Naive thymus-derived CD8-positive, alpha-beta T cell (primary cell): Measurements from ENCODE around the gene ERC2. TPM values are rescaled to one million over a fixed set of nuclear protein-coding genes. Genes with fewer than 3 reads are reported as not detected.

Experiments used
- ATAC-seq, 2 donors: fragments of 150-1000 bp; cut with Tn5 transposase in 1 of 2; sonication (Bioruptor Pico), chemical (Tn5 transposase) in 1 of 2; 1 replicate in 1 of 2; 2 replicates in 1 of 2; pipeline ENCODE4 v1.10.0; 2021; ENCODE audit warnings: mild to moderate bottlenecking in 2 of 2, moderate library complexity in 2 of 2
- POLR2A ChIA-PET: fragments of 350-600 bp; sonication (Branson Sonifier 250); formaldehyde crosslinking; loops from one replicate; lab custom pipeline; 2021; ENCODE audit warnings: antibody characterized with exemption; lab: Charles Lee
- DNase-seq, 10 donors: peaks; one replicate each; pipeline versions ENCODE4 v3.0.0 to v3.0.0-alpha.2; 2020 to 2022
- H3K27ac Mint-ChIP-seq, 10 donors: one replicate each; pipeline ENCODE4 v1.8.0; 2020 to 2022; ENCODE audit warnings: mild to moderate bottlenecking in 10 of 10, mixed read lengths in 10 of 10, moderate library complexity in 4 of 10, inconsistent platforms in 1 of 10
- H3K27me3 Mint-ChIP-seq, 5 donors: one replicate each; pipeline ENCODE4 v1.8.0; 2021 to 2022; ENCODE audit warnings: mixed read lengths in 5 of 5
- H3K36me3 Mint-ChIP-seq, 3 donors: one replicate each; pipeline ENCODE4 v1.8.0; 2020 to 2022; ENCODE audit warnings: mixed read lengths in 3 of 3, mild to moderate bottlenecking in 2 of 3, inconsistent platforms in 1 of 3
- H3K4me1 Mint-ChIP-seq, 4 donors: one replicate each; pipeline ENCODE4 v1.8.0; 2021 to 2022; ENCODE audit warnings: mixed read lengths in 4 of 4
- H3K4me3 Mint-ChIP-seq, 10 donors: one replicate each; pipeline ENCODE4 v1.8.0; 2020 to 2022; ENCODE audit warnings: mild to moderate bottlenecking in 10 of 10, mixed read lengths in 10 of 10, moderate library complexity in 6 of 10, inconsistent platforms in 1 of 10
- H3K9me3 Mint-ChIP-seq, 9 donors: one replicate each; pipeline ENCODE4 v1.8.0; 2020 to 2022; ENCODE audit warnings: mixed read lengths in 9 of 9, mild to moderate bottlenecking in 3 of 9, inconsistent platforms in 1 of 9, moderate library complexity in 1 of 9
- polyA plus RNA-seq, 3 donors: library from polyadenylated mRNA; unstranded; fragments of 300-500 nt; fragmentation: Illumina TruSeq; gene quantifications; one replicate each; pipeline ENCODE4 v1.2.3, GENCODE V29; 2021
- total RNA-seq, 8 experiments: library from RNA in 2 of 8; stranded (reverse) in 2 of 8; gene quantifications; one replicate each; pipeline ENCODE4 v1.2.3 and lab custom pipeline; 2021 to 2026

The ERC2 gene
- total and polyA plus RNA-seq, 5 experiments from 2014 or later: 0.05 to 0.29 TPM; not detected in 3

- no peaks in the 10 kb centered on the region for H3K4me1 Mint-ChIP-seq
- H3K9me3 Mint-ChIP-seq: no peaks in the 10 kb centered on the region
- POLR2A ChIA-PET: no interaction called here
- no peaks in the 10 kb centered on the region for H3K36me3 Mint-ChIP-seq
- DNase-seq (no peak), ATAC-seq (no peak)
- H3K4me3 Mint-ChIP-seq: no peak overlapping the region
- no peak overlapping the region for H3K27ac Mint-ChIP-seq
- H3K27me3 Mint-ChIP-seq: peaks cover 2 to 8% (median 4%) of the 10 kb centered on the region in 5 donors
These were observed 85.2 kb downstream of the ERC2 start for GRCh38 chr3:56383092-56383491.

GRCh38 chr3:56379723-56380287 lies 88.5 kb downstream of the ERC2 start:
- H3K4me3 Mint-ChIP-seq: no peak overlapping the region
- peaks cover 0 to 6% (median 0%) of the 10 kb centered on the region in 3 donors for H3K36me3 Mint-ChIP-seq
- H3K27ac Mint-ChIP-seq: no peak overlapping the region
- peaks cover 0 to 7% (median 3%) of the 10 kb centered on the region in 5 donors for H3K27me3 Mint-ChIP-seq
- POLR2A ChIA-PET: no interaction called here
- ATAC-seq (no peak), DNase-seq (no peak)
- no peaks in the 10 kb centered on the region for H3K4me1 Mint-ChIP-seq
- peaks cover 3 to 30% (median 11%) of the 10 kb centered on the region in 9 donors for H3K9me3 Mint-ChIP-seq

- ATAC-seq: no peak
- Mint-ChIP-seq H3K4me1 (no peaks in the 10 kb centered on the region), H3K9me3 (peaks cover 5 to 33% (median 11%) of the 10 kb centered on the region in 9 donors), H3K27ac (no peak overlapping the region), H3K36me3 (peaks cover 0 to 6% (median 0%) of the 10 kb centered on the region in 3 donors), H3K4me3 (no peak overlapping the region), H3K27me3 (peaks cover 5 to 16% (median 8%) of the 10 kb centered on the region in 5 donors)
- no peak for DNase-seq
- POLR2A ChIA-PET: no interaction called here
These were observed 92.6 kb downstream of the ERC2 start for GRCh38 chr3:56375654-56376053.

GRCh38 chr3:56373386-56373785 lies 94.9 kb downstream of the ERC2 start:
- Mint-ChIP-seq H3K36me3 (peaks cover 0 to 6% (median 0%) of the 10 kb centered on the region in 3 donors), H3K27ac (no peak overlapping the region), H3K4me1 (no peaks in the 10 kb centered on the region), H3K9me3 (peaks cover 5 to 33% (median 11%) of the 10 kb centered on the region in 9 donors), H3K27me3 (peaks cover 8 to 16% (median 10%) of the 10 kb centered on the region in 5 donors), H3K4me3 (no peak overlapping the region)
- ATAC-seq (no peak), DNase-seq (no peak)
- POLR2A ChIA-PET: no interaction called here

- POLR2A ChIA-PET: no interaction called here
- Mint-ChIP-seq H3K9me3 (peaks cover 5 to 17% (median 7%) of the 10 kb centered on the region in 9 donors), H3K4me1 (no peaks in the 10 kb centered on the region), H3K36me3 (peaks cover 0 to 6% (median 0%) of the 10 kb centered on the region in 3 donors), H3K27ac (no peak overlapping the region), H3K4me3 (no peak overlapping the region), H3K27me3 (peaks cover 9 to 16% (median 10%) of the 10 kb centered on the region in 5 donors)
- DNase-seq (no peak), ATAC-seq (no peak)
These were observed 97.1 kb downstream of the ERC2 start for GRCh38 chr3:56370991-56371775.

GRCh38 chr3:56369914-56370313 lies 98.4 kb downstream of the ERC2 start:
- ATAC-seq: no peak
- H3K27ac Mint-ChIP-seq: no peak overlapping the region
- no peak overlapping the region for H3K4me3 Mint-ChIP-seq
- H3K36me3 Mint-ChIP-seq: no peaks in the 10 kb centered on the region
- peaks cover 7 to 16% (median 14%) of the 10 kb centered on the region in 5 donors for H3K27me3 Mint-ChIP-seq
- POLR2A ChIA-PET: no interaction called here
- DNase-seq: no peak
- H3K9me3 Mint-ChIP-seq: peaks cover 0 to 5% (median 2%) of the 10 kb centered on the region in 9 donors
- no peaks in the 10 kb centered on the region for H3K4me1 Mint-ChIP-seq

- Mint-ChIP-seq H3K4me3 (no peak overlapping the region), H3K4me1 (no peaks in the 10 kb centered on the region), H3K27ac (no peak overlapping the region), H3K9me3 (no peaks in the 10 kb centered on the region), H3K36me3 (no peaks in the 10 kb centered on the region), H3K27me3 (peaks cover 5 to 16% (median 14%) of the 10 kb centered on the region in 5 donors)
- DNase-seq (no peak), ATAC-seq (no peak)
- POLR2A ChIA-PET: no interaction called here
These were observed 99.4 kb downstream of the ERC2 start for GRCh38 chr3:56368846-56369245.

- DNase-seq (no peak), ATAC-seq (no peak)
- POLR2A ChIA-PET: no interaction called here
- peaks cover 6 to 18% (median 18%) of the 10 kb centered on the region in 5 donors for H3K27me3 Mint-ChIP-seq
- H3K4me3 Mint-ChIP-seq: no peak overlapping the region
- no peaks in the 10 kb centered on the region for H3K36me3 Mint-ChIP-seq
- H3K27ac Mint-ChIP-seq: no peak overlapping the region
- H3K4me1 Mint-ChIP-seq: no peaks in the 10 kb centered on the region
- H3K9me3 Mint-ChIP-seq: no peaks in the 10 kb centered on the region
These were observed 101.6 kb downstream of the ERC2 start for GRCh38 chr3:56366641-56367162.

- no peak overlapping the region for H3K4me3 Mint-ChIP-seq
- ATAC-seq (no peak), DNase-seq (no peak)
- no peaks in the 10 kb centered on the region for H3K4me1 Mint-ChIP-seq
- H3K27ac Mint-ChIP-seq: no peak overlapping the region
- no peaks in the 10 kb centered on the region for H3K9me3 Mint-ChIP-seq
- peaks cover 7 to 19% (median 18%) of the 10 kb centered on the region in 5 donors for H3K27me3 Mint-ChIP-seq
- POLR2A ChIA-PET: no interaction called here
- no peaks in the 10 kb centered on the region for H3K36me3 Mint-ChIP-seq
These were observed 102.2 kb downstream of the ERC2 start for GRCh38 chr3:56365905-56366640.

- H3K4me1 Mint-ChIP-seq: no peaks in the 10 kb centered on the region
- no peak overlapping the region for H3K27ac Mint-ChIP-seq
- no peak overlapping the region for H3K4me3 Mint-ChIP-seq
- ATAC-seq (no peak), DNase-seq (no peak)
- H3K36me3 Mint-ChIP-seq: no peaks in the 10 kb centered on the region
- H3K9me3 Mint-ChIP-seq: peaks cover 0 to under 1% (median 0%) of the 10 kb centered on the region in 9 donors
- POLR2A ChIA-PET: no interaction called here
- H3K27me3 Mint-ChIP-seq: peaks cover 11 to 29% (median 14%) of the 10 kb centered on the region in 5 donors
These were observed 103.6 kb downstream of the ERC2 start for GRCh38 chr3:56364665-56365064.

GRCh38 chr3:56363720-56364119 lies 104.5 kb downstream of the ERC2 start:
- DNase-seq (no peak), ATAC-seq (no peak)
- peaks cover 11 to 29% (median 12%) of the 10 kb centered on the region in 5 donors for H3K27me3 Mint-ChIP-seq
- peaks cover 0 to 3% (median 0%) of the 10 kb centered on the region in 9 donors for H3K9me3 Mint-ChIP-seq
- H3K4me1 Mint-ChIP-seq: no peaks in the 10 kb centered on the region
- no peak overlapping the region for H3K4me3 Mint-ChIP-seq
- H3K27ac Mint-ChIP-seq: no peak overlapping the region
- POLR2A ChIA-PET: no interaction called here
- H3K36me3 Mint-ChIP-seq: no peaks in the 10 kb centered on the region

- POLR2A ChIA-PET: no interaction called here
These were observed 106.5 kb downstream of the ERC2 start for GRCh38 chr3:56361731-56362130.

More at GRCh38 chr3:56361731-56362130, 106.5 kb downstream of the ERC2 start:
- DNase-seq (no peak), ATAC-seq (no peak)
- H3K27ac Mint-ChIP-seq: no peak overlapping the region
- H3K36me3 Mint-ChIP-seq: no peaks in the 10 kb centered on the region
- H3K4me1 Mint-ChIP-seq: no peaks in the 10 kb centered on the region
- H3K9me3 Mint-ChIP-seq: peaks cover 0 to 3% (median 0%) of the 10 kb centered on the region in 9 donors
- no peak overlapping the region for H3K4me3 Mint-ChIP-seq
- peaks cover 7 to 29% (median 12%) of the 10 kb centered on the region in 5 donors for H3K27me3 Mint-ChIP-seq
